GM21360 (cell line): ENCODE data around the gene CHERP.
"Not testable (repeated sequence)": the region's sequence is repeated elsewhere in the genome, so short reads cannot be mapped to it uniquely, and the experiment has no call there.

Source experiments
- ATAC-seq: cut with Tn5 transposase; IDR thresholded peaks from one replicate; pipeline ENCODE4 v1.9.1; 2021; ENCODE audit warnings: mild to moderate bottlenecking, moderate library complexity; ENCODE audit not compliant: unreplicated experiment

The CHERP gene

GRCh38 chr19:16576690-16577530 lies 34.7 kb upstream of the CHERP start:
- no peak for ATAC-seq

- ATAC-seq, result no peak
These were observed 33.8 kb upstream of the CHERP start for GRCh38 chr19:16575861-16576689.

GRCh38 chr19:16575282-16575681 lies 33.0 kb upstream of the CHERP start:
- no peak for ATAC-seq

GRCh38 chr19:16573925-16574324 lies 31.7 kb upstream of the CHERP start:
- no peak for ATAC-seq

- no peak for ATAC-seq
These were observed 31.1 kb upstream of the CHERP start for GRCh38 chr19:16573296-16573695.

- peak; percentile 67 for ATAC-seq
These were observed 30.3 kb upstream of the CHERP start, which contains the start of gene SLC35E1 for GRCh38 chr19:16572332-16573211. TSS of gene SLC35E1 (minus strand) at chr19:16572415. CDS start at chr19:16572364, 51 bp downstream.

GRCh38 chr19:16571822-16572331 lies 29.6 kb upstream of the CHERP start:
- peak; percentile 15 for ATAC-seq

- ATAC-seq, result peak; percentile 2
These were observed 29.0 kb upstream of the CHERP start for GRCh38 chr19:16571283-16571682.

- ATAC-seq, result no peak
These were observed 27.5 kb upstream of the CHERP start for GRCh38 chr19:16569609-16570320.

GRCh38 chr19:16566702-16567101 lies 24.5 kb upstream of the CHERP start:
- no peak for ATAC-seq

- ATAC-seq, result no peak
These were observed 23.9 kb upstream of the CHERP start for GRCh38 chr19:16566161-16566560.

- ATAC-seq, result no peak
These were observed 22.6 kb upstream of the CHERP start for GRCh38 chr19:16564842-16565241.

GRCh38 chr19:16562608-16563025 lies 20.4 kb upstream of the CHERP start:
- ATAC-seq, result no peak

GRCh38 chr19:16561382-16561781 lies 19.1 kb upstream of the CHERP start:
- ATAC-seq, result no peak

- ATAC-seq, result no peak
These were observed 17.6 kb upstream of the CHERP start for GRCh38 chr19:16559780-16560276.

- ATAC-seq, result no peak
These were observed 12.5 kb upstream of the CHERP start for GRCh38 chr19:16554776-16555175.

- ATAC-seq, result not testable (repeated sequence)
These were observed 9.7 kb upstream of the CHERP start for GRCh38 chr19:16551902-16552301.

- no peak for ATAC-seq
These were observed 6.7 kb upstream of the CHERP start for GRCh38 chr19:16548956-16549355.

GRCh38 chr19:16544473-16545231 lies 2.4 kb upstream of the CHERP start:
- no peak for ATAC-seq
